K562 (cell line): ENCODE results near the gene COL6A1. TPM values are rescaled to one million over a fixed set of nuclear protein-coding genes. Genes with fewer than 3 reads are reported as not detected.

Experiments used
- ATAC-seq: fragments of 200-7000 bp; cut with Tn5 transposase; 3 replicates; pipeline ENCODE4 v1.9.1; 2020; ENCODE audit warnings: moderate library complexity
- BruUV-seq: library from RNA; stranded (reverse); fragments of 400-500 nt; replicated peaks from 2 replicates; lab custom pipeline; 2021; lab: Mats Ljungman, UMichigan
- CTCF ChIA-PET: fragments of 300-600 bp; formaldehyde crosslinking; extraction: SDS; loops from one replicate; lab custom pipeline; 2021; ENCODE audit warnings: low intra/inter-chr PET ratio; lab: Yijun Ruan, JAX
- POLR2A ChIA-PET: fragments of 300-600, 350-650 bp; sonication (Branson Sonifier 250); formaldehyde crosslinking; extraction: SDS; loops from one replicate; lab custom pipeline; 2021; ENCODE audit warnings: antibody characterized with exemption, inconsistent platforms; lab: Yijun Ruan, JAX
- DNase-seq, 4 experiments: peaks; one replicate each; pipeline versions ENCODE4 v3.0.0 to v3.0.0-alpha.2; 2011 to 2018; ENCODE audit warnings: low spot score in 3 of 4, mixed read lengths in 3 of 4; ENCODE audit errors: extremely low read depth in 1 of 4
- FAIRE-seq: peaks from 2 replicates; lab custom pipeline; 2011; peaks lifted over from hg19 to GRCh38; lab: Jason Lieb, UNC
- H2AFZ ChIP-seq: 2 replicates; pipeline ENCODE4 v1.6.0; 2011; ENCODE audit warnings: low read depth, low read length, control low read depth, inconsistent platforms
- H3K27ac ChIP-seq: fragments of 200-600 bp; 3 replicates; pipeline ENCODE4 v1.8.0; 2011; ENCODE audit warnings: low read depth, mild to moderate bottlenecking, control low read depth, inconsistent platforms, low read length, moderate library complexity, mixed read lengths; ENCODE audit errors: extremely low read depth
- H3K27me3 ChIP-seq, 2 experiments: fragments of 300-600 bp in 1 of 2; 2 replicates in 1 of 2; 3 replicates in 1 of 2; pipeline versions ENCODE4 v1.6.0 to v1.8.0; 2011; ENCODE audit warnings: inconsistent platforms in 2 of 2, low read length in 2 of 2, mild to moderate bottlenecking in 1 of 2, mixed read lengths in 1 of 2, moderate library complexity in 1 of 2; ENCODE audit not compliant: control insufficient read depth in 2 of 2, insufficient read depth in 2 of 2
- H3K36me3 ChIP-seq: fragments of 300-600 bp; 3 replicates; pipeline ENCODE4 v1.8.0; 2011; ENCODE audit warnings: mild to moderate bottlenecking, low read length, inconsistent platforms; ENCODE audit not compliant: control insufficient read depth, insufficient read depth
- H3K4me1 ChIP-seq, 2 experiments: fragments of 200-600 bp in 1 of 2; replicated peaks in 1 of 2; 2 replicates in 1 of 2; 3 replicates in 1 of 2; pipeline versions ENCODE4 v1.5.1 to v1.8.0; 2011; ENCODE audit warnings: inconsistent platforms in 2 of 2, low read length in 2 of 2, mild to moderate bottlenecking in 1 of 2, mixed read lengths in 1 of 2, moderate library complexity in 1 of 2; ENCODE audit not compliant: control insufficient read depth in 2 of 2, insufficient read depth in 2 of 2
- H3K4me2 ChIP-seq: 2 replicates; pipeline ENCODE4 v1.6.1; 2011; ENCODE audit warnings: low read length, control low read depth, inconsistent platforms, mixed read lengths; ENCODE audit not compliant: insufficient read depth
- H3K4me3 ChIP-seq: fragments of 200-600 bp; sonication (generic), shearing (Covaris generic); 2 replicates; pipeline ENCODE4 v1.5.1; 2016; ENCODE audit warnings: control low read depth, inconsistent platforms
- H3K79me2 ChIP-seq: fragments of 200-600 bp; 3 replicates; pipeline ENCODE4 v1.8.0; 2011; ENCODE audit warnings: low read length, inconsistent platforms; ENCODE audit not compliant: control insufficient read depth, insufficient read depth
- H3K9ac ChIP-seq, 2 experiments: 2 replicates each; pipeline versions ENCODE4 v1.6.0 to v1.6.1; 2011; ENCODE audit warnings: low read depth in 2 of 2, low read length in 2 of 2, control low read depth in 1 of 2, inconsistent platforms in 1 of 2, mild to moderate bottlenecking in 1 of 2, mixed read lengths in 1 of 2; ENCODE audit not compliant: insufficient read depth in 1 of 2
- H3K9me1 ChIP-seq: one replicate; pipeline ENCODE4 v1.6.0; 2011; ENCODE audit warnings: inconsistent platforms, mild to moderate bottlenecking, low read length, moderate library complexity; ENCODE audit not compliant: control insufficient read depth, insufficient read depth
- H3K9me3 ChIP-seq: replicated peaks from 2 replicates; pipeline ENCODE4 v1.5.1; 2011; ENCODE audit warnings: low read depth, low read length, inconsistent platforms; ENCODE audit not compliant: control insufficient read depth, insufficient read depth
- H4K20me1 ChIP-seq: replicated peaks from 2 replicates; pipeline ENCODE4 v1.6.1; 2011; ENCODE audit warnings: low read length, inconsistent platforms, mixed read lengths; ENCODE audit not compliant: control insufficient read depth, insufficient read depth
- C11orf30 ChIP-seq: fragments of 450-650 bp; IDR thresholded peaks from 2 replicates; pipeline ENCODE4 v1.6.1; 2016; ENCODE audit warnings: low read depth, mild to moderate bottlenecking
- CGGBP1 ChIP-seq: fragments of 250-450 bp; sonication (Bioruptor Pico); IDR thresholded peaks from 2 replicates; pipeline ENCODE4 v1.9.0; 2021; ENCODE audit warnings: mild to moderate bottlenecking
- ETV5 ChIP-seq: sonication (generic); formaldehyde crosslinking; IDR thresholded peaks from 2 replicates; pipeline ENCODE4 v1.4.0; 2020; ENCODE audit warnings: low read depth, mild to moderate bottlenecking, missing genetic modification reagents
- SAP30 ChIP-seq: fragments of 200-600 bp; sonication (generic); IDR thresholded peaks from 2 replicates; pipeline ENCODE4 v1.6.1; 2012; ENCODE audit warnings: borderline replicate concordance, low read depth, mild to moderate bottlenecking, moderate library complexity, low read length, control low read depth, inconsistent platforms; ENCODE audit not compliant: insufficient read depth, poor library complexity, severe bottlenecking
- SMC3 ChIP-seq: conservative IDR thresholded peaks from 2 replicates; pipeline ENCODE4 v1.6.1; 2011; ENCODE audit warnings: low read depth, low read length, improper control_type of control experiment; ENCODE audit not compliant: insufficient read depth
- SRSF3 ChIP-seq: fragments of 200-400 bp; formaldehyde crosslinking; IDR thresholded peaks from 2 replicates; pipeline ENCODE4 v1.6.1; 2016; ENCODE audit warnings: mild to moderate bottlenecking, low read length, moderate library complexity; ENCODE audit not compliant: insufficient read depth
- SUPT5H ChIP-seq: fragments of 450-650 bp; IDR thresholded peaks from 2 replicates; pipeline ENCODE4 v1.6.1; 2016
- XRCC4 ChIP-seq: IDR thresholded peaks from one replicate; pipeline ENCODE4 v1.6.1; 2011; ENCODE audit not compliant: insufficient read depth, insufficient read length; ENCODE audit errors: extremely low read depth
- ZNF449 ChIP-seq: fragments of 250-450 bp; sonication (Bioruptor Pico); IDR thresholded peaks from 2 replicates; pipeline ENCODE4 v1.8.0; 2022; ENCODE audit warnings: moderate library complexity, mild to moderate bottlenecking, inconsistent platforms
- ZNF511 ChIP-seq: sonication (generic); formaldehyde crosslinking; IDR thresholded peaks from 2 replicates; pipeline ENCODE4 v1.8.0; 2022; ENCODE audit warnings: mild to moderate bottlenecking, missing genetic modification reagents
- ZNF77 ChIP-seq: fragments of 250-450 bp; sonication (Bioruptor Pico); IDR thresholded peaks from 2 replicates; pipeline ENCODE4 v1.5.0; 2020
- WGBS: fragments of 100-300 bp; shearing (Covaris generic); methylation state at CpG from one replicate; pipeline ENCODE4 v1.1.6; 2016; ENCODE audit warnings: low coverage, mixed read lengths; ENCODE audit not compliant: insufficient coverage; ENCODE audit errors: missing lambda C conversion rate; 5-methylcytosine and 5-hydroxymethylcytosine counted together
- in situ Hi-C: fragments of 300-500 bp; cut with MboI; formaldehyde crosslinking; loops from 4 replicates; pipeline ENCODE4 v1.15.0; 2018; ENCODE audit warnings: inconsistent platforms, mixed read lengths
- intact Hi-C: fragments of 100-400 bp; cut with micrococcal nuclease; formaldehyde crosslinking; loops from 2 replicates; pipeline ENCODE4 v1.14.2; 2022
- polyA plus RNA-seq, 8 experiments: library from polyadenylated mRNA; depleted of rRNA in 4 of 8; stranded (reverse) in 5 of 8; unstranded in 3 of 8; fragments of >200 nt; fragmentation: Nextera tagmentation in 2 of 8; fragmentation: Illumina TruSeq in 1 of 8; extraction: Ambion mirVana in 2 of 8; extraction: Trizol in 1 of 8; gene quantifications; 2 replicates each; pipeline versions ENCODE4 v1.2.1 to v1.2.3, GENCODE V29; 2011 to 2014; ENCODE audit warnings: inconsistent platforms in 1 of 8, missing spikeins in 1 of 8
- total RNA-seq, 7 experiments: library from RNA; depleted of rRNA in 6 of 7; stranded (reverse); fragments of >200 nt in 6 of 7; fragmentation: Illumina TruSeq in 2 of 7; extraction: Trizol in 2 of 7; gene quantifications; 2 replicates each; pipeline versions ENCODE4 v1.2.1 to v1.2.3, GENCODE V29; 2011 to 2021; ENCODE audit warnings: low replicate concordance in 1 of 7

COL6A1 gene
- total and polyA plus RNA-seq, 9 of the 15 experiments (the other 6 are each of a cell fraction or from before 2014, with no cell fraction given), result 0.07 to 1.3 (median 0.14) TPM; not detected in 3

- no peak for TF ChIP-seq SAP30
Measured at GRCh38 chr21:45957551-45957950, 24.0 kb upstream of the COL6A1 start (continued).

- Histone ChIP-seq H3K9me1 (no peaks in the 10 kb centered on the region), H3K27me3 (peaks cover 5 to 18% of the 10 kb centered on the region in 2 experiments; a peak in 3 of 5 replicates), H4K20me1 (no peaks in the 10 kb centered on the region)
- no TSS peak for BruUV-seq
- 0% methylated on average over 7 of the region's 7 CpGs for WGBS
- POLR2A ChIA-PET, result interaction anchor here (0.5 kb wide), 1 partner anchor 250 kb away, joined by 5 read pairs; no protein-coding TSS in a partner anchor
- CTCF ChIA-PET, result no interaction called here
- TF ChIP-seq C11orf30 (no peak), XRCC4 (no peak), SRSF3 (no peak), CGGBP1 (CRISPR knock-in tag) (no peak), SMC3 (no peak), ZNF511 (no peak), ETV5 (CRISPR knock-in tag) (no peak), ZNF77 (CRISPR knock-in tag) (no peak), SUPT5H (no peak), ZNF449 (no peak)
- TF ChIP-seq, all 486 proteins: peak for 0
- intact Hi-C loops (no loop called here), in situ Hi-C loops (no loop called here)
- Histone ChIP-seq H3K9ac (no peak overlapping the region), H3K36me3 (no peaks in the 10 kb centered on the region), H3K79me2 (no peaks in the 10 kb centered on the region), H2AFZ (no peak overlapping the region), H3K4me3 (no peak overlapping the region), H3K27ac (no peak overlapping the region), H3K4me1 (no peaks in the 10 kb centered on the region), H3K9me3 (no peaks in the 10 kb centered on the region; the same call in 1 of the 2 replicates), H3K4me2 (no peak overlapping the region)
- DNase-seq (no peak), FAIRE-seq (no peak), ATAC-seq (no peak)
Measured at GRCh38 chr21:45957981-45958600, 23.5 kb upstream of the COL6A1 start.
